OCI-LY7 (cell line): Measurements from ENCODE around the gene ACSL3.

Experiments used
- CTCF ChIP-seq: fragments of 200-600 bp; sonication (generic); conservative IDR thresholded peaks from 2 replicates; pipeline ENCODE4 v1.5.1; 2014; ENCODE audit warnings: mild to moderate bottlenecking, antibody characterized with exemption, low read length, moderate library complexity, mixed read lengths
- EZH2phosphoT487 ChIP-seq: fragments of 200-600 bp; sonication (generic); IDR thresholded peaks from 2 replicates; pipeline ENCODE4 v1.6.1; 2018; ENCODE audit warnings: low read depth, borderline replicate concordance, mild to moderate bottlenecking, mixed run types, antibody characterized with exemption, low read length, moderate library complexity, mixed read lengths

GRCh38 chr2:222935688-222936298 lies 75.0 kb downstream of the ACSL3 start:
- TF ChIP-seq CTCF (no peak), EZH2phosphoT487 (no peak)
